Progenitor cell of endocrine pancreas (in vitro differentiated cells): ENCODE measurements around the gene NUP37. TPM values are rescaled to one million over a fixed set of nuclear protein-coding genes. Genes with fewer than 3 reads are reported as not detected.

Experiments used
- DNase-seq: peaks from one replicate; pipeline ENCODE4 v3.0.0; 2021; ENCODE audit warnings: low spot score; ENCODE audit not compliant: unreplicated experiment
- H3K27ac Mint-ChIP-seq: 2 replicates; pipeline ENCODE4 v1.8.0; 2021; ENCODE audit warnings: mild to moderate bottlenecking, moderate library complexity, mixed read lengths
- H3K27me3 Mint-ChIP-seq: 2 replicates; pipeline ENCODE4 v1.8.0; 2021; ENCODE audit warnings: mixed read lengths
- H3K36me3 Mint-ChIP-seq: 2 replicates; pipeline ENCODE4 v1.8.0; 2022; ENCODE audit warnings: mixed read lengths; ENCODE audit not compliant: insufficient read depth
- H3K4me1 Mint-ChIP-seq: 2 replicates; pipeline ENCODE4 v1.8.0; 2021; ENCODE audit warnings: low read depth, mixed read lengths
- H3K4me3 Mint-ChIP-seq: 2 replicates; pipeline ENCODE4 v1.8.0; 2021; ENCODE audit warnings: low read depth, mild to moderate bottlenecking, moderate library complexity, mixed read lengths
- H3K9me3 Mint-ChIP-seq: 2 replicates; pipeline ENCODE4 v1.8.0; 2021; ENCODE audit warnings: low read depth, mixed read lengths
- total RNA-seq: library from RNA; stranded (reverse); gene quantifications from 2 replicates; pipeline ENCODE4 v1.2.1, GENCODE V29; 2021
- TF ChIP-seq, protein P1 (sequence below): fragments of 200-600 bp; sonication (generic); IDR thresholded peaks from one replicate; pipeline ENCODE4 v1.5.0; 2021; ENCODE audit warnings: antibody characterized with exemption, mild to moderate bottlenecking; ENCODE audit not compliant: unreplicated experiment

NUP37 gene
- total RNA-seq, 1 donor from 2014 or later: 33.6 TPM

DNA sequence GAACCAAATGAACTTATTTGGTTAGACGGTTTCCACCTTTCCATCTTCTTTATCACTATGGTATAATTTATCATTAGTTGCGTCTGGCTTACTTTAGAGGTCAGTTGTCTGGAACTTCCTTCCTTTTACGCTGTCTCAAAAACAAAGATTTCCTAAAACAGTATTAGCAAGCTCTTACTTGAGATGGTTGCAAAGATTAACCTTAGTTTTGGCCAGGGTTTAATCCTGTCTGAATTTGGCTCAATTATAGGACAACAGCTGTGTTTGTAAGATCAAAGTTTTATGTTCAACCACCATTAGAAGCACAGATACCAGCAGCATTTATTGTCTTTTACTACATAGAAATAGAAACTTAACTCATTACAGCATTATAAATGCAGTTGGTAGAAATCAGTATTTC lies 50.2 kb downstream of the NUP37 start:
- DNase-seq: no peak
- TF ChIP-seq, protein P1, sequence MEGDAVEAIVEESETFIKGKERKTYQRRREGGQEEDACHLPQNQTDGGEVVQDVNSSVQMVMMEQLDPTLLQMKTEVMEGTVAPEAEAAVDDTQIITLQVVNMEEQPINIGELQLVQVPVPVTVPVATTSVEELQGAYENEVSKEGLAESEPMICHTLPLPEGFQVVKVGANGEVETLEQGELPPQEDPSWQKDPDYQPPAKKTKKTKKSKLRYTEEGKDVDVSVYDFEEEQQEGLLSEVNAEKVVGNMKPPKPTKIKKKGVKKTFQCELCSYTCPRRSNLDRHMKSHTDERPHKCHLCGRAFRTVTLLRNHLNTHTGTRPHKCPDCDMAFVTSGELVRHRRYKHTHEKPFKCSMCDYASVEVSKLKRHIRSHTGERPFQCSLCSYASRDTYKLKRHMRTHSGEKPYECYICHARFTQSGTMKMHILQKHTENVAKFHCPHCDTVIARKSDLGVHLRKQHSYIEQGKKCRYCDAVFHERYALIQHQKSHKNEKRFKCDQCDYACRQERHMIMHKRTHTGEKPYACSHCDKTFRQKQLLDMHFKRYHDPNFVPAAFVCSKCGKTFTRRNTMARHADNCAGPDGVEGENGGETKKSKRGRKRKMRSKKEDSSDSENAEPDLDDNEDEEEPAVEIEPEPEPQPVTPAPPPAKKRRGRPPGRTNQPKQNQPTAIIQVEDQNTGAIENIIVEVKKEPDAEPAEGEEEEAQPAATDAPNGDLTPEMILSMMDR: no peak
- no peak overlapping the region for H3K4me3 Mint-ChIP-seq
- H3K27ac Mint-ChIP-seq: no peak overlapping the region
- no peaks in the 10 kb centered on the region for H3K4me1 Mint-ChIP-seq
- H3K9me3 Mint-ChIP-seq: no peaks in the 10 kb centered on the region
- peaks cover 19% of the 10 kb centered on the region for H3K27me3 Mint-ChIP-seq
- no peaks in the 10 kb centered on the region for H3K36me3 Mint-ChIP-seq

GRCh38 chr12:102067574-102068258 lies 52.2 kb downstream of the NUP37 start:
- Mint-ChIP-seq H3K4me3 (no peak overlapping the region), H3K27me3 (peaks cover 34% of the 10 kb centered on the region), H3K27ac (no peak overlapping the region), H3K4me1 (no peaks in the 10 kb centered on the region), H3K9me3 (no peaks in the 10 kb centered on the region), H3K36me3 (no peaks in the 10 kb centered on the region)
- TF ChIP-seq, protein P1: no peak
- no peak for DNase-seq

DNA sequence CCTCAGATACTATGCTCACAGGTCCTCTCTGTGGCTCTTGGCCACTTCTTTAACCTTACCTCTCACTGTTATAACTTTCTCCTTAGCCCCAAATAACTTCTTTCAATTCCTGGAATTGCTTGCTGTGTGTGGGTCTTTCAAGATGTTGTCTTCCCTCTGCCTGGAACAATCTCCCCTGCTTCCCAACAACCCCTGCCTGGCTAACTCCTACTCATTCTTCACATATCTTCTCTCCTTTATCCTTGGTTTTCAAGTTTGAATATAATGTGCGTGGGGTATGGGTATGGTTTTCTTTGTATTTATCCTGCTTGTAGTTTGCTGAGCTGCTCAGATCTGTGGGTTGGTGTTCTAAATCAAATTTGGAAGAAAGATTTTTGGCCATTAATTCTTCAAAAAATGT lies 55.4 kb downstream of the NUP37 start:
- no peak for DNase-seq
- TF ChIP-seq, protein P1: no peak
- H3K36me3 Mint-ChIP-seq: no peaks in the 10 kb centered on the region
- H3K4me1 Mint-ChIP-seq: peaks cover 12% of the 10 kb centered on the region
- no peak overlapping the region for H3K27ac Mint-ChIP-seq
- H3K9me3 Mint-ChIP-seq: no peaks in the 10 kb centered on the region
- H3K27me3 Mint-ChIP-seq: peaks cover 49% of the 10 kb centered on the region
- H3K4me3 Mint-ChIP-seq: no peak overlapping the region

- H3K27ac Mint-ChIP-seq: no peak overlapping the region
- H3K4me3 Mint-ChIP-seq: no peak overlapping the region
- DNase-seq: no peak
- no peaks in the 10 kb centered on the region for H3K36me3 Mint-ChIP-seq
- no peaks in the 10 kb centered on the region for H3K9me3 Mint-ChIP-seq
- H3K27me3 Mint-ChIP-seq: peaks cover 55% of the 10 kb centered on the region
- TF ChIP-seq, protein P1: no peak
- peaks cover 17% of the 10 kb centered on the region for H3K4me1 Mint-ChIP-seq
These were observed 56.8 kb downstream of the NUP37 start for GRCh38 chr12:102063069-102063468.

DNA sequence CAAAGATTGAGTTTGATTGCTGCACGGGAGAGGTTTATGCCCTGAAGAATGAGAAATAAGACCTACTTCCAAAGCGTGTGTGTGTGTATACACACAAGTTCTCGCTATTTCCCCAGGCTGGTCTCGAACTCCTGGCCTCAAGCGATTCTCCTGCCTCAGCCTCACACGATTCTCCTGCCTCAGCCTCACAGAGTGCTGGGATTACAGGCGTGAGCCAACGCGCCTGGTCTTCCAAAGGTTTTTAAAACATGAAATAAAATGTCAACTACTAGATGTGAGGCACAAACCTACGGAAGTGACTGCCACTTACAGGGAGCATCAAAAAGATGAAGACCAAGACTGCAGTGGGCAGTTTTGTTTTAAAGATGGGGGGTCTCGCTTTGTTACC lies 57.5 kb downstream of the NUP37 start:
- H3K9me3 Mint-ChIP-seq: no peaks in the 10 kb centered on the region
- H3K4me3 Mint-ChIP-seq: peak overlapping the region; percentile 99
- TF ChIP-seq, protein P1: no peak
- DNase-seq: no peak
- peaks cover 1% of the 10 kb centered on the region for H3K36me3 Mint-ChIP-seq
- peaks cover 17% of the 10 kb centered on the region for H3K4me1 Mint-ChIP-seq
- H3K27ac Mint-ChIP-seq: no peak overlapping the region
- peaks cover 60% of the 10 kb centered on the region for H3K27me3 Mint-ChIP-seq
